ENCODE results near the gene DCAF11.

DNA sequence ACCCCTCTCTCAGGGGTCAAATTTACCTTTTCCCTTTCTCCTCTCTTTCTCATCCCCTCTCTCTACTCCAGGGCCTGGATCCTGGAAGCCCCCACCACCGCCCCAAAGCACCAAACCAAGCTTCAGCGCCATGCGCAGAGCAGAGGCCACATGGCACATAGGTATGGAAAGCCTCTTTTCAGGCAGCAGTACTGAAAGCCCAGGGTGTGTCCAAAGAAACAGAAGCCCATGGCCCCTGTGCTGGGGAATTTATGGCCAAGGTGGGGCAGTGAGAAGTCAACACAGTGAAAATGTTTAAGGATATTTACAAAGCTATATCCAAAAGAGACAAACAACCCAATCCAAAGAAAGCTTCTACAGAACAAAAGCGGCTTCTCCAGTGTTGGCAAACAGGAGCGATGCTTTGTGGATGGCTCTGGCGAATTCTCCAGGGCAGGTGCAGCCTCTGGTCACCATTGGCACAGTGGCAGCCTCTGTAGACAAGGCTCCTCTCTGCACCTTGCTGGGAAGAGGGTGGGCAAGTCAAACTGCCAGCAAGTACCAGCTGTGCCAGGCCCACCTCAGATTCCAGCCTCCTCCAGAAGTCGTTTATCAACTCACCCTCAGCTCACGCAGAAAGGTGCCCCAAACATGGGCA lies 48.0 kb upstream of the DCAF11 start:
- TF ChIP-seq, protein P1, sequence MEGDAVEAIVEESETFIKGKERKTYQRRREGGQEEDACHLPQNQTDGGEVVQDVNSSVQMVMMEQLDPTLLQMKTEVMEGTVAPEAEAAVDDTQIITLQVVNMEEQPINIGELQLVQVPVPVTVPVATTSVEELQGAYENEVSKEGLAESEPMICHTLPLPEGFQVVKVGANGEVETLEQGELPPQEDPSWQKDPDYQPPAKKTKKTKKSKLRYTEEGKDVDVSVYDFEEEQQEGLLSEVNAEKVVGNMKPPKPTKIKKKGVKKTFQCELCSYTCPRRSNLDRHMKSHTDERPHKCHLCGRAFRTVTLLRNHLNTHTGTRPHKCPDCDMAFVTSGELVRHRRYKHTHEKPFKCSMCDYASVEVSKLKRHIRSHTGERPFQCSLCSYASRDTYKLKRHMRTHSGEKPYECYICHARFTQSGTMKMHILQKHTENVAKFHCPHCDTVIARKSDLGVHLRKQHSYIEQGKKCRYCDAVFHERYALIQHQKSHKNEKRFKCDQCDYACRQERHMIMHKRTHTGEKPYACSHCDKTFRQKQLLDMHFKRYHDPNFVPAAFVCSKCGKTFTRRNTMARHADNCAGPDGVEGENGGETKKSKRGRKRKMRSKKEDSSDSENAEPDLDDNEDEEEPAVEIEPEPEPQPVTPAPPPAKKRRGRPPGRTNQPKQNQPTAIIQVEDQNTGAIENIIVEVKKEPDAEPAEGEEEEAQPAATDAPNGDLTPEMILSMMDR (IDR thresholded peaks at IDR 0.05) = no peak
- TF ChIP-seq POLR2A (IDR thresholded peaks at IDR 0.05) = no peak

All from uterus (tissue), 2 donors.